Measurements from ENCODE around the gene NCK2. TPM values are rescaled to one million over a fixed set of nuclear protein-coding genes. Genes with fewer than 3 reads are reported as not detected.

The NCK2 gene
- total and polyA plus RNA-seq, 2 of the 4 experiments (the other 2 are of a cell fraction) = 15.8 to 22.2 TPM

DNA sequence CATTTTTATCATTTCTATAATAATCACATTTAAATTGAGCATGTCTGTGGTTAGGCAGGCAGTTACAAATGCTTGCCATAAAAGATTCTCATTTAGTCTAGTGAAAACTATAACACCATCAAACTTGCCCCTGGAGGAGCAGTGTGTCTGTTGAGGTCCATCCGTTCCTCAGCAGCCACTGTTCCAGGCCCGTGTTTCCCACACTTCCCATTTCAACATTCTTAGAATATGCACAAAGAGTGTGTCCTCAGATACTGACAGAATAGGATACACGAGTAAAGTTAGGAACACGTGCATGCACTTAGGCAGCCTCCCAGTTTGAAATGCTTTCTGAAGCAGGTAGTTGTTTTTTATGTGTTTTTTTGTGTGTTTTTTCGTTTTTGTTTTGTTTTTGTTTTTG is 39.9 kb downstream of the NCK2 start:
- H3K9ac ChIP-seq (ENCODE audit: low read depth, low read length) = no peak overlapping the region
- in situ Hi-C loops (cut with MboI; ENCODE audit: low sequenced_read_pairs) = loop anchor here (25.0 kb wide), 1 partner anchor 447 kb away; the partner anchor contains the start of genes C2orf49 and TGFBRAP1
- H2BK120ac ChIP-seq (ENCODE audit: low read depth, low read length) = no peak overlapping the region
- CTCF ChIA-PET = no interaction called here
- peaks cover 65 to 76% of the 10 kb centered on the region in 2 experiments for H3K79me1 ChIP-seq (ENCODE audit: low read depth in 1 of 2, low read length in 2 of 2)
- no peak overlapping the region for H2AFZ ChIP-seq (replicated peaks; ENCODE audit: low read length, poor library complexity)
- H2AK9ac ChIP-seq (replicated peaks; ENCODE audit: low read depth, low read length, poor library complexity) = no peak overlapping the region
- peaks cover 1% of the 10 kb centered on the region for H3K36me3 ChIP-seq (ENCODE audit: control insufficient read depth, insufficient read depth, low read length)
- no peak overlapping the region for H4K8ac ChIP-seq (ENCODE audit: low read depth in 2 of 2, low read length in 2 of 2)
- no peaks in the 10 kb centered on the region for H3K9me3 ChIP-seq (ENCODE audit: control insufficient read depth, insufficient read depth, low read length)
- dilution Hi-C loops (cut with HindIII; ENCODE audit: low sequenced_read_pairs, unreplicated experiment) = no loop called here
- DNase-seq (no peak), ATAC-seq (ENCODE audit: low read depth) (no peak)
- no peak overlapping the region for H3K23ac ChIP-seq (ENCODE audit: low read depth, low read length)
- H4K20me1 ChIP-seq (ENCODE audit: insufficient read depth, low read length) = peaks cover 57% of the 10 kb centered on the region
- H2AK5ac ChIP-seq (ENCODE audit: low read depth, low read length) = no peak overlapping the region
- no peak overlapping the region for H4K5ac ChIP-seq (ENCODE audit: low read depth, low read length)
- POLR2A ChIA-PET (ENCODE audit: unreplicated experiment) = no interaction called here
- H3K9me1 ChIP-seq (ENCODE audit: insufficient read depth, low read length) = peaks cover 11% of the 10 kb centered on the region
- no peaks in the 10 kb centered on the region for H3K27me3 ChIP-seq (ENCODE audit: control insufficient read depth, insufficient read depth, low read length)
- H3K18ac ChIP-seq (ENCODE audit: low read depth, low read length) = no peak overlapping the region
- no peak overlapping the region for H2BK15ac ChIP-seq (ENCODE audit: low read depth, low read length)
- no peak overlapping the region for H3K4me3 ChIP-seq (ENCODE audit: insufficient read depth, low read depth, low read length)
- no peak overlapping the region for H2BK5ac ChIP-seq (ENCODE audit: low read depth, low read length, poor library complexity, severe bottlenecking)
- TF ChIP-seq MXI1 (IDR thresholded peaks at IDR 0.05; ENCODE audit: borderline replicate concordance, low read depth, low read length) = no peak
- no peak for TF ChIP-seq RFX5 (IDR thresholded peaks at IDR 0.05; ENCODE audit: low read depth, low read length)
- no peak for TF ChIP-seq RCOR1 (IDR thresholded peaks at IDR 0.05; ENCODE audit: insufficient replicate concordance, low read length)
- TF ChIP-seq, protein P1, sequence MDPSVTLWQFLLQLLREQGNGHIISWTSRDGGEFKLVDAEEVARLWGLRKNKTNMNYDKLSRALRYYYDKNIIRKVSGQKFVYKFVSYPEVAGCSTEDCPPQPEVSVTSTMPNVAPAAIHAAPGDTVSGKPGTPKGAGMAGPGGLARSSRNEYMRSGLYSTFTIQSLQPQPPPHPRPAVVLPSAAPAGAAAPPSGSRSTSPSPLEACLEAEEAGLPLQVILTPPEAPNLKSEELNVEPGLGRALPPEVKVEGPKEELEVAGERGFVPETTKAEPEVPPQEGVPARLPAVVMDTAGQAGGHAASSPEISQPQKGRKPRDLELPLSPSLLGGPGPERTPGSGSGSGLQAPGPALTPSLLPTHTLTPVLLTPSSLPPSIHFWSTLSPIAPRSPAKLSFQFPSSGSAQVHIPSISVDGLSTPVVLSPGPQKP (IDR thresholded peaks at IDR 0.05; ENCODE audit: borderline replicate concordance, low read depth, low read length) = no peak
- TF ChIP-seq RAD21 (IDR thresholded peaks at IDR 0.05; ENCODE audit: low read length) = no peak
- no peak for TF ChIP-seq POLR2A (IDR thresholded peaks at IDR 0.05; ENCODE audit: low read depth, low read length)
- no peak overlapping the region for H3K4me2 ChIP-seq (ENCODE audit: low read depth, low read length)
- BruUV-seq (replicated peaks) = no TSS peak
- no peak overlapping the region for H3K4ac ChIP-seq (ENCODE audit: low read depth, low read length)
- H4K91ac ChIP-seq (ENCODE audit: insufficient read depth, low read depth, low read length) = no peak overlapping the region
- no peak overlapping the region for H2BK20ac ChIP-seq (ENCODE audit: low read depth, low read length)
- no peak overlapping the region for H3K14ac ChIP-seq (replicated peaks; ENCODE audit: low read depth, low read length)
- H3K4me1 ChIP-seq (ENCODE audit: control insufficient read depth, insufficient read depth, low read length) = peaks cover 16% of the 10 kb centered on the region
- no peak overlapping the region for H3K56ac ChIP-seq (ENCODE audit: extremely low read depth, insufficient read depth, low read length)
- H3K27ac ChIP-seq (ENCODE audit: insufficient read depth, low read length) = no peak overlapping the region
- 100% methylated on average over 1 of the region's 5 CpGs; no CpG with 5 or more reads in 1 of the 2 experiments for WGBS, 2 experiments (ENCODE audit: extremely low coverage in 2 of 2, insufficient read length in 1 of 2)
- intact Hi-C loops (cut with micrococcal nuclease) = no loop called here

Data from IMR-90 (cell line).